BE2C (cell line): ENCODE results near the gene AGBL1.

Experiments
- DNase-seq: peaks from one replicate; pipeline ENCODE4 v3.0.0-alpha.2; 2020
- H3K27me3 ChIP-seq: fragments of 250-450 bp; sonication (Bioruptor Pico); 2 replicates; pipeline ENCODE4 v1.5.1; 2020; ENCODE audit warnings: mild to moderate bottlenecking
- H3K36me3 ChIP-seq: fragments of 250-450 bp; sonication (Bioruptor Pico); 2 replicates; pipeline ENCODE4 v1.5.1; 2020; ENCODE audit warnings: mild to moderate bottlenecking
- H3K4me1 ChIP-seq: fragments of 250-450 bp; sonication (Bioruptor Pico); 2 replicates; pipeline ENCODE4 v1.5.1; 2020
- H3K4me3 ChIP-seq: 2 replicates; pipeline ENCODE4 v1.5.1; 2011; ENCODE audit warnings: low read depth, low read length
- H3K9me3 ChIP-seq: fragments of 250-450 bp; sonication (Bioruptor Pico); 2 replicates; pipeline ENCODE4 v1.5.1; 2020
- CTCF ChIP-seq: IDR thresholded peaks from 2 replicates; pipeline ENCODE4 v1.5.1; 2012; ENCODE audit warnings: mild to moderate bottlenecking, low read depth, low read length

AGBL1 gene

GRCh38 chr15:86654501-86654900, 574.8 kb downstream of the AGBL1 start:
- no peak for DNase-seq
- H3K27me3 ChIP-seq = no peaks in the 10 kb centered on the region
- TF ChIP-seq CTCF = no peak
- no peaks in the 10 kb centered on the region for H3K36me3 ChIP-seq
- no peaks in the 10 kb centered on the region; the same call in 1 of the 2 replicates for H3K9me3 ChIP-seq
- no peaks in the 10 kb centered on the region for H3K4me1 ChIP-seq
- no peak overlapping the region for H3K4me3 ChIP-seq

DNA sequence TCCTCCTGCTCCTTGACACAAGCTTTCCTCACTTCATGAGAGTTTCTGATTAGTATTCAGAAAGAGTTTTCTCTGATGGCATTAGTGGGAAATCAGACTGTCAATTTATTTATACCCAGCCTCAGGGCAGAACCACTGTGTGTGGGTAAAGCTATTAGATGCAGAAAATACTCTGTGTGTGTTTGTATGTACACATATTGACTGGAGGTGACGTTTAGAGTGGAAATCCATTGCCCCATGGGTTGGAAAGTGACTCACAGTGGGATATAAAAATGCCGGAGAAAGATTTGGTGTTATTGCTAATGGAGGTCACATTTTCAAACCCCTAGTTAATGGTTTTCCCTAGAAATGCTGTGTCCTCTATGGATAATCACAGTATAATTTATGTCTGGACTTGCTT, 577.6 kb downstream of the AGBL1 start:
- no peak for TF ChIP-seq CTCF
- no peak for DNase-seq
- no peaks in the 10 kb centered on the region; the same call in 1 of the 2 replicates for H3K9me3 ChIP-seq
- no peaks in the 10 kb centered on the region for H3K27me3 ChIP-seq
- no peak overlapping the region for H3K4me3 ChIP-seq
- no peaks in the 10 kb centered on the region for H3K36me3 ChIP-seq
- H3K4me1 ChIP-seq = no peaks in the 10 kb centered on the region

DNA sequence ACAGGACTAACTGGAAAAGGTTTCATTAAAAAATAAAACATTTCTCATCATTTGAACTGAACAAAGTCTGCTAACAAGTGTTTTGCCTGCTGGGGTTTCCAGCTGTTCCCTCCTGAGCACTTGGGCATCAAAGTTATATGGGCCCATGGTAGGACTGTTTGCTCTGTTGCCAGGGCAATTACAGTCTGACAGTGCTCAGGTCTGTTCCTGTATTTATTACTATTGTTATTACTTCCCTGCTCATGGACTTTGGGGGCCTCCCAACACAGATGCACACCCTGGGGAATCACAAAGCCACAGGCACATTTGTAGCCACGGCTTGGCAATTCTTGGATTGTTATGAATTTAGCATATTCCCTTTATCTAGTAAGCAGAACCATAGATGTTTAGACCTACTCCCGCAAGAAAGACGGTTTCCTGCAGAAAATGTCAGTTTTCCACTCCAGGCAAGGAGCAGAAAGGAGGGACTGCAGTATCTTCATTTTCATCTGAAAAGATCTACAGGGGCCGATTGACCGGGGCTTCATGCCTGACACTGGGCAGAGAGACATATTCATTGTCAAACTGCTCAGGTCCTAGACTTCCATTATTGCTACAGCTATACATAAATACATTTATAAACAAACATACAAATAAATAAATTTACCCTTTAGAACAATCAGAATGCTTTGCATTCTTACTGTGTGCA, 580.2 kb downstream of the AGBL1 start:
- no peak for TF ChIP-seq CTCF
- no peak for DNase-seq
- H3K4me1 ChIP-seq = no peaks in the 10 kb centered on the region
- no peak overlapping the region for H3K4me3 ChIP-seq
- H3K36me3 ChIP-seq = no peaks in the 10 kb centered on the region
- no peaks in the 10 kb centered on the region; the same call in 1 of the 2 replicates for H3K9me3 ChIP-seq
- no peaks in the 10 kb centered on the region for H3K27me3 ChIP-seq

- H3K9me3 ChIP-seq = no peaks in the 10 kb centered on the region
- DNase-seq = no peak
- no peaks in the 10 kb centered on the region for H3K36me3 ChIP-seq
- no peak for TF ChIP-seq CTCF
- no peaks in the 10 kb centered on the region for H3K4me1 ChIP-seq
- H3K4me3 ChIP-seq = no peak overlapping the region
- no peaks in the 10 kb centered on the region for H3K27me3 ChIP-seq
Observed at GRCh38 chr15:86661580-86661979, 581.9 kb downstream of the AGBL1 start.

DNA sequence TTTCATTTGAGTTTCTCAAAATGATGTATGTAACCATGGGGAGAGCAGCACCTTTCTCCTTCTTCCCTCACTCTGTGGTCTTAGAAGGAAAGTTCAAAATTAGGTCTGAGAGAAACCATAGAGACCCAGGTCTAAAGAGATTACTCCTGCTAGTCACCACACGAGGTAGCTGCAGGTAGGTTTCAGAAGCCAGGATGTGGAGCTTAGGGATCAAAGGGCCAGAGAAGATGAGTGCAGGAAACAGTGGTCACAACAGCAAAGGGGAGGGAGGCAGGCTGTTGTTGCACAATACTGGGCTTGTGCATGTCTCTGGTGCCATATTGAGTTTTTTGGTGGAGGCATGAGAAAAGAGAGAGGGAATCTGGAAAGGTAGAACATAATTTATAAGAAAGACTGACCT, 583.6 kb downstream of the AGBL1 start:
- Histone ChIP-seq H3K36me3 (no peaks in the 10 kb centered on the region), H3K4me3 (no peak overlapping the region), H3K4me1 (no peaks in the 10 kb centered on the region), H3K27me3 (no peaks in the 10 kb centered on the region), H3K9me3 (no peaks in the 10 kb centered on the region)
- DNase-seq = no peak
- TF ChIP-seq CTCF = no peak

DNA sequence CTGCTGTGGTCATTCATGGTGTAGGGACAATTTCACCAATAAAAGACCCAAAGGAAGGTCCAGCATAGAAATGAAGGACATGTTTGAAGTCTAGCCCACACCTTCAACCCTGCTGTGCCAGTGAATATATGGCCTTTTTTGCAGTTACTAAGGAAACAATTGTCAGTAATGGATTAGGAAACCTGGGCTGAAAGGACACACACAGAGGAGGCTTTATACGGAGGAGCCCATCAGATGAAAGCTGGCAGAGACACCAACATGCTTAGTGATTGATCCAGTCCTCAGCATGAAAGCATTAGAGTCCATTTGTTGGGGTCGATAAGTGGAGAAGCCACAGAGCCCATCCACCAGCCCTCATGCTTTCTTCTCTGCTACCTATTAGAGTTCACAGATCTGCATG, 584.3 kb downstream of the AGBL1 start:
- H3K4me3 ChIP-seq = no peak overlapping the region
- no peaks in the 10 kb centered on the region for H3K4me1 ChIP-seq

More for the DNA sequence above, 584.3 kb downstream of the AGBL1 start:
- TF ChIP-seq CTCF = no peak
- DNase-seq = no peak
- Histone ChIP-seq H3K27me3 (no peaks in the 10 kb centered on the region), H3K9me3 (no peaks in the 10 kb centered on the region), H3K36me3 (no peaks in the 10 kb centered on the region)
